Caki2 (cell line): ENCODE measurements around the gene SLN. TPM values are rescaled to one million over a fixed set of nuclear protein-coding genes. Genes with fewer than 3 reads are reported as not detected.

Experiments
- DNase-seq: peaks from one replicate; pipeline ENCODE4 v3.0.0-alpha.2; 2015; ENCODE audit warnings: low read depth
- in situ Hi-C: cut with HindIII; loops from 2 replicates; pipeline ENCODE4 v1.10.0; 2016; ENCODE audit warnings: low sequenced_read_pairs, low pct_unique_long_range_greater_than_20kb, mixed read lengths
- total RNA-seq: library from RNA; depleted of rRNA; stranded (reverse); fragments of >200 nt; shearing (Covaris generic); gene quantifications from 2 replicates; pipeline ENCODE4 v1.2.3, GENCODE V29; 2014; ENCODE audit warnings: low replicate concordance

SLN gene
- total RNA-seq, 1 experiment from 2014 or later = not detected

DNA sequence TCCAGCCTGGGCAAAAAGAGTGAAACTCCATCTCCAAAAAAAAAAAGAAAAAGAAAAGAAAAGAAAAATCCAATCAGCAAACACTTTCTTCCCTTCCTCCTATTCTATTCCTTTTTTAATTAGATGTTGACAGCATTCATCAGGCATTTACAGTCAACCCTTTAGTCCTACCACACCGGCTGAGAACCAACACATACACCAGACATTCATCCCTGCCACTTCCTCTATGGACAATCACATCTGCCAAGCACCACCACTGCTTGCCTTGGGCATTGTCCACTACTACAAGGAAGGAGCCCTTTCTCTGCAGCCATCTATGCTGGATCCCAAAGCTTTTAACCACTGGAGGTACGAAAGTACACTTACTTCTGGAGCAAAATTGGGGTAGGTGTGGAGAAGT lies 9.4 kb upstream of the SLN start:
- in situ Hi-C loops = no loop called here
- DNase-seq = no peak

DNA sequence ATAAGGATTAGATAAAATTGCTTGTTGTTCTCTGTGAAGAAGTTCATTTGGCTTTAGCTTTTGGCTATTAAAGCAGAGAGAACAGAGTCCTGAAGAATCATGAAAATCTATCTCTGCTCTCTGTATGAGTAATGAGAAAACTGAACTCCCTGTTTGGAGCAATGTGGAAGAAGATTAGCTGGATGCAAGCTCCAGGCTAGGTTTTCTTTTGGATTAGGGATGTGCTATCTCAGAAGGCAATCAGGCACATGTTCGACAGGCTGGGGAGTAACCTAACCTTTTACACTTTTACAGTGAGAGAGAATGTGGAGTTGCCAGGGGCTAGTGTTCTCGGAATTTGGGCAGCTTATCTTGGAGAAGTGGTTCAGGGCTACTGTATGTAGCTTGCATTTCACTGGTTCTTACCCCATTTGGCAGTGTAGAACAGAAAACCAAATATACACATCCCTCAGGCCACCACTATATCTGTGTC lies 8.5 kb upstream of the SLN start:
- in situ Hi-C loops = no loop called here
- DNase-seq = no peak

DNA sequence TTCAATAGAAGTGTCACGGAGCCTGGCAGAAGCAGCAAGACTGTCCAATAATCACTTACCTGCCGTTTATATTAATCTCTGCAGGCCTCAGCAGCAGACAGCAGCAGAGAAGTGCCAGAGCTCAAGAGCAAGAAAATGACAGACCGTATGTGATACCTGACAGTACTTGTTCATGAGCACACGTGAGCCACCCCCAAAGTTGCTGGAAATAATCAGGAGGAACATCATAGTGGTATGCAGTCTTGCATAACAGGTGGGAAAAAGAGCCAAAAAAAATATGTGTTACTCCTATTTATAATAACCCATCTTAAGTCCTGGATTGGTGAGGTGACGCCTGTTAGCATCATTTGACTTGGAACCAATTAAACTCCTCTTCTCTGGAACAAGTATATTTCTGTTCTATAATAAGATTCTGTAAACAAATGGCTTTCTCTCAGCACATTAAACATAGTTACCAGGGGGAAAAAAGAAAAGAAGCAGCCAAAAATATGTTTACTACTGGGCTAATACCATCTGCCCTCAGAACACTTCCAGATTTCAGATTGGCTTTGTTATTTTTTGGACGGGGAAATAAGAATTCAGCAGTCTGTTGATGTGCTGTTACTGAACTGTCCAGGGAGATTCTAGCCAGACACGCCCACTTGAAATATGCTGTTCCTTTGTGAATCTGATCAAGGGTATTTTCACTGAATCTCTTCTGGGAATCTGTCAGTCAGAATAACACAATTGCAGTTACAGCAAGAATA lies 7.9 kb upstream of the SLN start:
- no peak for DNase-seq
- in situ Hi-C loops = no loop called here

DNA sequence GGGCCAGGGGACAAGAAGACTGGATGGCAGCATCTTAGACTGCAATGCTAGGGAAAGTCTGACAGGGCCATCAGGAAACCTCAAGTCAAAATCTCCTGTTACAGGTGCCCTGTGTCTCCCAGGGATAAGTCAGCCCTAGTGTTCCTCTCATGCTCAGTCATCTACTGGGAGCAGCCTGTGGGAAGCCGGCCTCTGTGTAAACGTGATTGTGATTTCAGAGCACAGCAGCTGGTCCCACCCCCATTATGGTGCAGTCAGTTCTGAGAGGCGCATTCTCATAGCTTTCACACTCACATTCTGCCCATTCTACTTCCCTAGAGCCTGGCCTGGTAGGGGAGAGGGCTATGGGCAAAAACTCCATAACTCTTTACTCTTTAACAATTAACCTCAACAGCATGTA lies 7.2 kb upstream of the SLN start:
- in situ Hi-C loops = no loop called here

DNA sequence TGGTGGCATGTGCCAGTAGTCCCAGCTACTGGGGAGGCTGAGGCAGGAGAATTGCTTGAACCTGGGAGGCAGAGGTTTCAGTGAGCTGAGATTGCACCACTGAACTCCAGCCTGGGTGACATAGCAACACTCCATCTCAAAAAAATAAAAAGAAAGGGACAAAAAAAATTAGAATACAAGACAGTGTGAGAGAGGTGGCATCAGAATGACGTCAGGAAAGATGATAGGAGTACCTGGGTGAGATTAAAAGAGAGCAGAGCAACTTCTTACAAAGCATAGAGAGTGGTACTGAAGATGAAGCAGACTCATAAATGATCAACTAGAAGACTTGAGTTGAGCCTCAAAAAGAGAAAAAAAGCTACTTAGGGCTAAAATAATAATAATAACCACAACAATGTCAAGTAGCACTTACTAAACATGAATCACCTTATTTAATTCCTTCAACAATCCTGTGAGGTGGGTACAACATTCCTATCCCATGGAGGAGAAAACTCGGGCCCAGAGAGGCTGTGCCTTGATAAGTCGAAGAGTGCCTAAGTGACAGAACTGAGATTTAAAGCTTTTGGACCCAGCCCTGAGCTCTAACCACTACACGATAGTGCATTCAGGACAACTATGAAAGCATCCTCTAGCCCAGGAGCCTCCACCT lies 5.2 kb upstream of the SLN start:
- in situ Hi-C loops = no loop called here
- no peak for DNase-seq

More for the DNA sequence above, 7.2 kb upstream of the SLN start:
- DNase-seq = no peak

DNA sequence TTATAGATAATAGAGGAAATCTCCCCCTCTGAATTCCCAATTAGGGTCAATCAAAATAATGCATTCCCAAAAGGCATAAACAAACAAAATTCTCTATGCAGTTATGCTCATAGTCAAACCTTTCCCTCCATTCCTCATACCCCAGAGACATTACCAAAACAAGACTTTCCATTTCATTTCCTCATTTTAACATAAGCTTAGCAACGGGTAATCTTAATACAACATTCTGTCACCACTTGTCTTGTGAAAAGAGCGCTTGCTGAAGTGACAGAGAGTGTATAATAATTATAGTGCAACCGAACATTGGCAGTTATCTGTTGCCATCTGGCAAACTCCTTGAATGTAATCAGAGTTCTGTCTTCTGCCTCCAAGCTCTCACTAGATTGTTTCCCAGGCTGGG lies 1.2 kb upstream of the SLN start:
- in situ Hi-C loops = no loop called here
- DNase-seq = no peak

DNA sequence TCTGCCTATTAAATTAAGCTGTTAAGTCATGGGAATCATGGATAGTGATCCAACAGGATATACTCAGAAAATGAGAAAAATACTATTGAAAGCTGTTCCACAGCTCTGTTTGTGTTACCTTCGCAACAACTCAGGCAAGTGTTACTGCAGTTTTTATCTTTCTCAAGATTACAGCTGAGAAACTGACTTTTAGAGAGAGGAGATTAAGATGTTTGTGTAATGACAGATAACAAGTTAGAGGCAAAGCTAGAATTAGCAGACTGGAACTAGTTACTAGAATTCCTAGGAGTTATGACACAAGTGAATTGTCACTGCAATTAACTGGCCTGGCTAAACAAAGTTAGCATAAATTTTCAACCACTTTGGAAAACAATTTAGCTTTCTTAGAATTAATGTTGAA lies 1.6 kb downstream of the SLN start:
- no peak for DNase-seq
- in situ Hi-C loops = no loop called here

DNA sequence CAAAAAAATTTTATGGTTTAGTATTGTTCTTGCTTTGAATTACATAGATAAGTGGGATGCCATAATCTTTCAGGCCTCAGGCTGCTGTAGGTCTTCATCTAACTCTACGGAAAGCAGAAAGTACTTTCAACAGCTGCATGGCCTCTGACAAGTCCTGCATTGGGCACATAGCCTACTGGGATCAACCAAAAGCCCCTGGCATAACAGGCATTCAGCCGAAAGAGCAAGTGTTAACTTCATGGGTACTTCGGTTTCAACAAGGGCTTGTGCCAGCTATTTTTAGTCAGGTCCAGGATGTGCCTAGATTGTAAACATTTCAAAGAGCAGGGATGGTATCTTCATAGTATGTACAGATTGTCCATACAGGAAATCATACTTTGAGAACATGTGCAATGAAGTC lies 3.1 kb downstream of the SLN start:
- DNase-seq = no peak
- in situ Hi-C loops = no loop called here

DNA sequence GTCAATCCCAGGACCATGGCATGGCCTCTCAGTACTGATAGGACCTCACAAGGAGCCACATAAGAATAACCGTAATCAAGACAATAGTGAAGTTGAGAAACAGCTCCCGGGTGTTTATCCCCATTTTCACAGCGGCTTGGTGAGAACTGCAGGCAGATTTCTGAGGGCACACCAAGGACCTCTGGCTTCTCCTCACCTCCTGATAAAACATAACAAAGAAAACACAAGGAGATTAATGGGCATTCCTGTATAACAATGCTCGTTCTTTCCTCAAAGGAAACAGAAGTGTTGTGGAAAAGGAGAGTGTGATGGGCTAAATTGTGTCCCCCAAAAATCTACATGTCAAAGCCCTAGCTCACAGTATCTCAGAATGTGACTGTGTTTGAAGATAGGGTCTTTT lies 4.0 kb downstream of the SLN start:
- DNase-seq = no peak
- in situ Hi-C loops = no loop called here

DNA sequence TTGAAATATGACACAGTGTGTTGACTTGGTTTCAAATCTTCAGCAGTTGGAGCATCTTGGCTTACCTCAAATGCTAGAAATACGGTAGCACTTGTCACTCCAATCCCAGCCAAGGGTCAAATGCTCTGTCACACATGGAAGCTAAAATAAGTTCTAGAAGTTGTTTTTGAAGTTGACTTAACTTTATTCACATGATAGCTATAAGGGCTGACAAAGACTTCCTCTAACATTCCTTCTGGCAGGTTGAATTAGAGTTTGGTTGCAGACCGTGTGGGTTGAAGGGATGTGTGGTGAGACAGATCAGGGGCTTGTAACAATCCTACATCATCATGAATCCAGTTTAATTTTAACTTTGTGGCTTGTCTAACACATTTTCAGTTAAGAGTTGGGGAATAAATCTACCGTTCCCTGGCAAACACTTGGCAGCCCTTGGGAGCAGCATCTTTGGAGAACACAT lies 4.6 kb downstream of the SLN start:
- in situ Hi-C loops = no loop called here

DNA sequence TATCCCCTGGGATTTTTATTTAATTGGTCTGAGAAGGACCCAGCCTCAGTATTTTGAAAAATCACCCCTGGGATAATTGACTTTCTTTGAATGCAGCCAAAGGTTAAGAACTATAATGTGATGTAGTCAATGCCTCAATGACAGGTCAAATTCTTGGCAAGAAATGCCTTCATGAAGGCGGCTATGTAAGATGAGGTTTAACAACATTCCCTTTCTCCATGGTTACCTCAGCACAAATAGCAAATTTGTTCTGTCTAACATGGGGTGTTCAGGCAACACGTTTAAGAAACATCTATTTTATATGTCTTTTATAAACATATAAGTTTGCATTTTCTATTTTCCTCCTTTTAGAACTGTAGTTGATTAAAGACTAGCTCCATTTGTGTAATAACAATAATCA lies 5.3 kb downstream of the SLN start:
- in situ Hi-C loops = no loop called here
- DNase-seq = no peak

More for the DNA sequence above, 4.6 kb downstream of the SLN start:
- DNase-seq = no peak

DNA sequence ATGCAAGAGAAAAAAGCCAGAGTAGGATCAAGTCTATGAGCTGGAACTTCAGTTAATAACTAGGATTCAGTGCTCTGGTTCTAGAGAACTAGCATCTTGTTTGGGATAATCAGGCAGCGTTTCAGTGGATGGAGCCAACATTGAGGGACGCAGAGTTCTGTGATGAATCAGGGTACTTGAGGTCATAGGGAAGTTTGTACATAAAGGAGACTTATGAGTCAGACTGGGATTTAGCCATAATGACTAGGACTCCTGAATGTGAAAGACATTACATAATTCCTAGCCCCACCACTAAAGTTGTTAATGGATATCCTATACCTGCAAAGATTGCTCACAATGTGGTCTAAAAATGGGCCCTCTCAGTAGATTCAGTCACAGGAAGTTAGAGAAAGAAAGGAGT lies 6.8 kb downstream of the SLN start:
- peak; percentile 8 for DNase-seq
- in situ Hi-C loops = no loop called here

DNA sequence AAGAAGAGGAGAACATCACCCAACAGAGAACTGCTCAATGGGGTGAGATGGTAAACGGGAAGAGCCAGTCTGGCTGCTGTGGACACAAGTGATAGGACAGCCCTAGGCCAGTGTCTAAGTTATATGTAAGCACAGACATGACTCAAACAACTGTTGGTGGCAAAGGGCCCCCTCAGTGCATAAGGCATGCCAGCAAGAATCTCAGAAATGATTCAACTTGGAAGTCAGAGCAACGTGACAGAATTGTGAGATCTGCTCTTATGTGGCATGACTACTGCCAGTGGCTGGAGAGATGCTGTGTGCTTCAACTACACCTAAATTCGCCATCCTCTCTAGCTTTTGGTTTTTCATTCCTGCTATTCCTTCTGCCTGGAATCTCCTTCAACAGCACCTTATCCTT lies 7.4 kb downstream of the SLN start:
- DNase-seq = peak; percentile 8
- in situ Hi-C loops = no loop called here

DNA sequence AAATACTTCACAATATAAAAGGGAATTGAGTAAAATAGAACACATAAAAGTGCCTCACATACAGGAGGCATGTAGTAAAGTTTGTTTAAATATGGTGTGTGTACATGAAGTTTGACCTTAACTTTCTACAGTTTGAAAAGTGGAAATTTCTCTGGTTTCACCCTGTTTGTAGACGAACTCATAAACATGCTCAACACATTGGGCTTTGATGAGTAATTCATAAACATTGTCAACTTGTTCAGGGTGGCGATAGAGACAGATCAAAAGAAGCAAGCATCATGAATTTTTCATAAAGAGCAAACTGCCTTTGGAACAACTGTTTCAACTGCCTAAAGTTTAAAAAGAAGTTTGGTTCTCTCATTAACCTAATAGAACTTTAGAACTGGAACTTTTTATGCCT lies 9.1 kb downstream of the SLN start:
- no peak for DNase-seq
- in situ Hi-C loops = no loop called here

DNA sequence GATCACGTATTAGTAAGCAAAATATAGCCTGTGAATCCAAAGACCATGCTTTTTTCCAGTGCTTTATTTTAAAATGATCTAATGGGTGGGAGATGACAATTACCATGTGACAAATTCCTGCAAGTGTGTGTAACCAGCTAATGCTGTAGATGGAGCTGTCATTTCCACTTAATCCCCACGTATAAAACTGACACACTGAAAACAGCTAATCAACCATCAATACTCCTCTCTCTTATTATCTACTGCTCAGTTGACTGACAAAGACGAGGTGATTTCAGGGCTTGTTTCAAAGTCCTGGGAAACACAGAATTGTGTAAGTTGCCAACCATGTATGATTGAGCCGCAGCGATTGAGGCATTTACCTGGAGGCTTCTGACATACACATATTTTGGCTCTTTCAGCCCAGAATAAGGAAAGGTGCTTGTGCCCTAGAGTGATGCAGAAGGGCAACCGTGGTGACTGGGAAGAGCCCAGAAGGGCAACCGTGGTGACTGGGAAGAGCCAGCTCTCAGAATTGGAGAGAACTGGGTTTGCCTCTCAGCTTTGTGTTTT lies 9.7 kb downstream of the SLN start:
- no peak for DNase-seq
- in situ Hi-C loops = no loop called here

DNA sequence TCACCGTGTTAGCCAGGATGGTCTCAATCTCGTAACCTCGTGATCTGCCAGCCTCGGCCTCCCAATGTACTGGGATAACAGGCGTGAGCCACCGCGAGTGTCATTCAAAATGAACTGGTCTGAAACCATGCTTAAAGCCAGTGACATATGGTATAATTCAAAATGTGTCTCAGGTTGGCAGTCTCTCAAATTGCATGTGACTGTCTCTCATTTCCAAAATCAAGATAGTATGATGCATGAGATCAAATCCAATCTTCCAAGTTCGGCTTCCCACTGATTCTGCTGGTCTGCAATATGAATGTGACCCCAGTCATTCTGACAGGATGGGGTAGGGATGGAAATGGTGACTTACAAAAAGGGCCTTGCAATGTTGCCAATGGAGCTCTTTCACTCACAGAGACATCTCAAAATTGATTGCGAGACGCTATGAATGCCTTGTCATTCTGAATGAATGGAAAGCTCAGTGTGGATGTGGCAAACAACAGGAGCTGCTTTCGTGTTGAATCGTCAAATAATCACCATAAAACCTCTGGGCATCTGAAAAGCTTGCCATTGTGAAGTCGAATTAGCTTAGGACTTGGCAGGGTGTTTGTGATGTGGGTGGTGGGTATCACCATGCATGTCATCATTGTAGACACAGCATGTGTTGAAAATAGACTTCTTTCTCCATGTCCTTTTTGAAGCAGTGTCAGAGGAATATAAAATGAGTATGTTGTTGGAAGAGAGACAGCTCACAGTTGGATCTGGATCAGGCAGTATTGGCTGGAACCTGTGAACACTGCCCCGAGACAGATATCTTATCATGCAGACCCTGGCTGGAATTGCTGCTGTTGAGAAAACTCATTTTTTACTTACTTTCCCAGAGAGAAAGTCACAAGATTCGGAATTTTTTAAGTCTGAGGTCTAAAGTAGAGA lies 12.2 kb downstream of the SLN start:
- in situ Hi-C loops = no loop called here
- DNase-seq = no peak

DNA sequence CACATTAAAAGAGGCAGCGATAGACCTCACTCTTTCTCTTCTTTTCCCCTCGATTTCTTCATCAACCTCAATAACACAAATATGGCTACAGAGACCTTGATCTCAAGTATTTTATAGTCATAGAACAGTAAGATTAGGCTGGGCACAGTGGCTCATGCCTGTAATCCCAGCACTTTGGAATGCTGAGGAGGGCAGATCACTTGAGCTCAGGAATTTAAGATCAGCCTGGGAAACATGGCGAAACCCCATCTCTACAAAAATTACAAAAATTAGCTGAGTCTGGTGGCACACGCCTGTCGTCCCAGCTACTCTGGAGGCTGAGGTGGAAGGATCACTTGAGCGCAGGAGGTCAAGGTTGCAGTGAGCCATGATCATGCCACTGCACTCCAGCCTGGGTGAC lies 14.6 kb downstream of the SLN start:
- in situ Hi-C loops = no loop called here
- DNase-seq = no peak

DNA sequence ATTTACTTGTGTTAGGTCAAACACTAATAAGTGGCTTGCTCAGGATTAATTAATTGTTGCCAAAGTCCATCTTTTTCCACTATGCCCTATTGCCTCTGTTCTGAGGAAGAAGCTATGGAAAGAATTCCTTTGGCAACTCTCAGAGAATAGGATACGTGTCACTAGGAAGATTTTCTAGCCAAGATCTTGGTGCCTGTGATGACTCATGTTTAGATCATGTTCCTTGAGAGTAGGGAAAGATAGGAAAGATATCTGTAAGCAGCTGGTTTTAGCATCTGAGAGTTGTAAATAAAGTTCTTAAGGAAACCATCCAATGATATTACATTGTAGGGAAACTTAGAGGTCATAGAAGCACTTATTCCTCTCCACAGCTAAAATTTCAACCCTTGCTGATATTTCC lies 15.7 kb downstream of the SLN start:
- in situ Hi-C loops = no loop called here
- DNase-seq = peak; percentile 62

DNA sequence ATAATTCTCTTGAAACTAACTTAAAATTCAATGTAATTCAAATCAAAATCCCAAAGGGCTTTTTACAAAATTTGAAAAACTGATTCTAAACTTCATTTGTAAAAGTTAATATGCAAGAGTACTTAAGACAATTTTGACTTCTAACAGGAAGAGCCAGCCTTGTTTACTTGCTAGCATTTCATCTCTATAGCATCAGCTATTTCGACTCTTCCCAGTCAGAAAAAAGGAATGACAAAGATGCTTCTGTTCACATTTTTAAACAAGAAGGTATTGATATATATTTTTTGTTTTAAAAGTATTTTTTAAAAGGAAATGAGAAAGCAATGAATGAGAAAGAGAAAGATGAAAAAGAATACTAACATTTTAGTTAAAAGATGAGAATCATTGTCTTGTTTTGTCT lies 16.4 kb downstream of the SLN start:
- in situ Hi-C loops = no loop called here
- no peak for DNase-seq
